Neural progenitor cell (in vitro differentiated cells): ENCODE results near the gene PYCARD.

Experiments
- EZH2 ChIP-seq: fragments of 200-600 bp; sonication (generic); IDR thresholded peaks from 2 replicates; pipeline ENCODE4 v1.6.1; 2017; ENCODE audit warnings: antibody characterized with exemption, mild to moderate bottlenecking, moderate library complexity
- EZH2phosphoT487 ChIP-seq: fragments of 200-600 bp; sonication (generic); IDR thresholded peaks from 2 replicates; pipeline ENCODE4 v1.6.1; 2017; ENCODE audit warnings: antibody characterized with exemption
- TF ChIP-seq, protein P1 (sequence below): fragments of 200-600 bp; sonication (generic); IDR thresholded peaks from 2 replicates; pipeline ENCODE4 v1.5.1; 2017; ENCODE audit warnings: antibody characterized with exemption, mild to moderate bottlenecking

DNA sequence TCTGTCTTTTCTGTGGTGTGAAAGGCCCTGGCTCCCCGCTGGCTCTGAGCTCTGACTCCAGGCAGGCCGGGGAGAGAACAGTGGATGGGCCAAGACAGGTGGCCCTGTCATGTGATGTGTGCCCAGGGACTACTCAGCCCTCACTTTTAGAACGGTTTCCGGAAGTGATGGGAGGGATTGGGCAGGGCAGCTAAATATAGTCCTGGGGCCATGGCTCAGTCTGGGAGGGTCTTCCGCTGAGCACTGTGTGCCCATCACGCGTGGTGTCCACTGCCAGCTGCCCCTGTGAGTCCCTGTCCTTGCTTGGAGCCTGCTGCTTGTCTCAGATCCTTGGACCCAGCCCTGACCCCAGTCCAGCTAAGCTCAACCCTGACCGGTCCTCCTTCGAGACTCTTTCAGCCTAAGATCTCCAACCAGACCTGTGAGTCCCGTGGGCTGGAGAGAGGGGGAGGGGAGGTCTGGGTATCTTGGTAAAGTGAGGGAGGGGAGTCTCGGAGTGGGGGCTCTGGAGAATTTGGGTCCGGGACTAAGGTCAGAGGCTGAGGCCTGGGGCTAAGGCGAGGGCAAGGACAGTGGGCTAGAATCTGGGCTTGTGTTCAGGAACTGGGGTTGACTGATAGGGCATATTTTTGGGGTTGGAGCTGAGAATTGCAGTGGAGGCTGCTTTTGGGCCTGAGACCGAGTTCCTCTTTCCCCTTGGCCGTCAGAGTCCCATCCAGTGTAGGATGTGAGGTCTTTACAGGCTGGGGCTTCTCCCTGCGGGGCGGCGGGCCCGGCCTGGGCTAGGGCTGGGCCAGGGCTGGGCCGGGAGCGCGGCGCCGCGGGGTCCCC lies 11.5 kb upstream of the PYCARD start, which contains the start of gene TRIM72:
- TF ChIP-seq, protein P1, sequence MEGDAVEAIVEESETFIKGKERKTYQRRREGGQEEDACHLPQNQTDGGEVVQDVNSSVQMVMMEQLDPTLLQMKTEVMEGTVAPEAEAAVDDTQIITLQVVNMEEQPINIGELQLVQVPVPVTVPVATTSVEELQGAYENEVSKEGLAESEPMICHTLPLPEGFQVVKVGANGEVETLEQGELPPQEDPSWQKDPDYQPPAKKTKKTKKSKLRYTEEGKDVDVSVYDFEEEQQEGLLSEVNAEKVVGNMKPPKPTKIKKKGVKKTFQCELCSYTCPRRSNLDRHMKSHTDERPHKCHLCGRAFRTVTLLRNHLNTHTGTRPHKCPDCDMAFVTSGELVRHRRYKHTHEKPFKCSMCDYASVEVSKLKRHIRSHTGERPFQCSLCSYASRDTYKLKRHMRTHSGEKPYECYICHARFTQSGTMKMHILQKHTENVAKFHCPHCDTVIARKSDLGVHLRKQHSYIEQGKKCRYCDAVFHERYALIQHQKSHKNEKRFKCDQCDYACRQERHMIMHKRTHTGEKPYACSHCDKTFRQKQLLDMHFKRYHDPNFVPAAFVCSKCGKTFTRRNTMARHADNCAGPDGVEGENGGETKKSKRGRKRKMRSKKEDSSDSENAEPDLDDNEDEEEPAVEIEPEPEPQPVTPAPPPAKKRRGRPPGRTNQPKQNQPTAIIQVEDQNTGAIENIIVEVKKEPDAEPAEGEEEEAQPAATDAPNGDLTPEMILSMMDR, result no peak
- TF ChIP-seq EZH2phosphoT487, result no peak
- no peak for TF ChIP-seq EZH2
